IMR-90 (cell line): ENCODE results near the gene ENAH. TPM values are rescaled to one million over a fixed set of nuclear protein-coding genes. Genes with fewer than 3 reads are reported as not detected.

Experiments
- ATAC-seq: fragments of 200-7000 bp; cut with Tn5 transposase; 2 replicates; pipeline ENCODE4 v1.9.1; 2020; ENCODE audit warnings: low read depth, mild to moderate bottlenecking, moderate library complexity
- BruUV-seq: library from RNA; stranded (reverse); fragments of 400-500 nt; replicated peaks from 2 replicates; lab custom pipeline; 2021; lab: Mats Ljungman, UMichigan
- CTCF ChIA-PET: fragments of 300-600 bp; formaldehyde crosslinking; extraction: SDS; loops from one replicate; lab custom pipeline; 2021; ENCODE audit warnings: antibody characterized with exemption; lab: Yijun Ruan, JAX
- POLR2A ChIA-PET: fragments of 300-600 bp; sonication (Branson Sonifier 250); formaldehyde crosslinking; loops from one replicate; lab custom pipeline; 2022; ENCODE audit warnings: antibody characterized with exemption; ENCODE audit not compliant: unreplicated experiment; lab: Charles Lee
- DNase-seq: peaks from one replicate; pipeline ENCODE4 v3.0.0; 2013
- H2AFZ ChIP-seq: replicated peaks from 2 replicates; pipeline ENCODE3; 2013; ENCODE audit warnings: low read length, mild to moderate bottlenecking; ENCODE audit not compliant: poor library complexity
- H2AK5ac ChIP-seq: 2 replicates; pipeline ENCODE4 v1.6.1; 2013; ENCODE audit warnings: low read depth, low read length, inconsistent platforms
- H2AK9ac ChIP-seq: replicated peaks from 2 replicates; pipeline ENCODE3; 2013; ENCODE audit warnings: mild to moderate bottlenecking, low read depth, low read length, moderate library complexity; ENCODE audit not compliant: poor library complexity
- H2BK120ac ChIP-seq: 2 replicates; pipeline ENCODE4 v1.6.1; 2013; ENCODE audit warnings: low read depth, low read length, inconsistent platforms
- H2BK15ac ChIP-seq: 3 replicates; pipeline ENCODE4 v1.6.1; 2013; ENCODE audit warnings: low read depth, low read length, inconsistent platforms
- H2BK20ac ChIP-seq: 2 replicates; pipeline ENCODE4 v1.6.1; 2013; ENCODE audit warnings: low read depth, mild to moderate bottlenecking, inconsistent platforms, low read length, moderate library complexity
- H2BK5ac ChIP-seq: 2 replicates; pipeline ENCODE4 v1.6.1; 2013; ENCODE audit warnings: mild to moderate bottlenecking, low read depth, low read length, inconsistent platforms; ENCODE audit not compliant: poor library complexity, severe bottlenecking
- H3K14ac ChIP-seq: replicated peaks from 2 replicates; pipeline ENCODE4 v1.6.1; 2013; ENCODE audit warnings: low read depth, low read length, inconsistent platforms
- H3K18ac ChIP-seq: 2 replicates; pipeline ENCODE4 v1.6.1; 2013; ENCODE audit warnings: low read depth, low read length, control low read depth
- H3K23ac ChIP-seq: 2 replicates; pipeline ENCODE4 v1.6.1; 2013; ENCODE audit warnings: low read depth, low read length, inconsistent platforms
- H3K27ac ChIP-seq: 2 replicates; pipeline ENCODE4 v1.5.1; 2013; ENCODE audit warnings: mild to moderate bottlenecking, control low read depth, low read length; ENCODE audit not compliant: insufficient read depth
- H3K27me3 ChIP-seq: 2 replicates; pipeline ENCODE4 v1.6.1; 2013; ENCODE audit warnings: low read length; ENCODE audit not compliant: control insufficient read depth, insufficient read depth
- H3K36me3 ChIP-seq: 2 replicates; pipeline ENCODE4 v1.6.1; 2013; ENCODE audit warnings: low read length, mixed read lengths; ENCODE audit not compliant: control insufficient read depth, insufficient read depth
- H3K4ac ChIP-seq: 2 replicates; pipeline ENCODE4 v1.6.1; 2013; ENCODE audit warnings: low read depth, low read length, inconsistent platforms
- H3K4me1 ChIP-seq: 2 replicates; pipeline ENCODE4 v1.6.1; 2013; ENCODE audit warnings: low read length, mixed read lengths; ENCODE audit not compliant: control insufficient read depth, insufficient read depth
- H3K4me2 ChIP-seq: 2 replicates; pipeline ENCODE4 v1.6.1; 2013; ENCODE audit warnings: low read depth, mild to moderate bottlenecking, control low read depth, low read length, moderate library complexity
- H3K4me3 ChIP-seq: 2 replicates; pipeline ENCODE4 v1.5.1; 2013; ENCODE audit warnings: low read depth, mild to moderate bottlenecking, control low read depth, low read length, moderate library complexity; ENCODE audit not compliant: insufficient read depth
- H3K56ac ChIP-seq: 2 replicates; pipeline ENCODE4 v1.6.1; 2013; ENCODE audit warnings: low read length, inconsistent platforms; ENCODE audit not compliant: insufficient read depth; ENCODE audit errors: extremely low read depth
- H3K79me1 ChIP-seq, 2 experiments: 2 replicates each; pipeline ENCODE4 v1.6.1; 2013; ENCODE audit warnings: low read length in 2 of 2, inconsistent platforms in 1 of 2, low read depth in 1 of 2
- H3K9ac ChIP-seq: 2 replicates; pipeline ENCODE4 v1.6.1; 2013; ENCODE audit warnings: low read depth, low read length, control low read depth
- H3K9me1 ChIP-seq: 2 replicates; pipeline ENCODE4 v1.6.1; 2013; ENCODE audit warnings: low read length, inconsistent platforms; ENCODE audit not compliant: insufficient read depth
- H3K9me3 ChIP-seq: 2 replicates; pipeline ENCODE4 v1.6.1; 2013; ENCODE audit warnings: low read length; ENCODE audit not compliant: control insufficient read depth, insufficient read depth
- H4K20me1 ChIP-seq: 2 replicates; pipeline ENCODE4 v1.6.1; 2013; ENCODE audit warnings: low read length, inconsistent platforms; ENCODE audit not compliant: insufficient read depth
- H4K5ac ChIP-seq: 2 replicates; pipeline ENCODE4 v1.6.1; 2013; ENCODE audit warnings: mild to moderate bottlenecking, low read depth, low read length, control low read depth
- H4K8ac ChIP-seq, 2 experiments: 2 replicates each; pipeline ENCODE4 v1.6.1; 2013; ENCODE audit warnings: low read depth in 2 of 2, low read length in 2 of 2, control low read depth in 1 of 2, inconsistent platforms in 1 of 2
- H4K91ac ChIP-seq: 2 replicates; pipeline ENCODE4 v1.6.1; 2013; ENCODE audit warnings: low read depth, low read length, inconsistent platforms; ENCODE audit not compliant: insufficient read depth
- BHLHE40 ChIP-seq: fragments of 150-350 bp; IDR thresholded peaks from 2 replicates; pipeline ENCODE4 v1.6.1; 2016; ENCODE audit warnings: mild to moderate bottlenecking, low read depth, low read length
- CEBPB ChIP-seq: IDR thresholded peaks from 2 replicates; pipeline ENCODE4 v1.6.1; 2012; ENCODE audit warnings: low read depth, low read length, improper control_type of control experiment
- CHD1 ChIP-seq: IDR thresholded peaks from 2 replicates; pipeline ENCODE4 v1.6.1; 2012; ENCODE audit warnings: low read depth, low read length, improper control_type of control experiment
- FOS ChIP-seq: fragments of 150-350 bp; IDR thresholded peaks from 2 replicates; pipeline ENCODE4 v1.6.1; 2016; ENCODE audit warnings: low read depth, low read length
- MAFK ChIP-seq: IDR thresholded peaks from 2 replicates; pipeline ENCODE4 v1.6.1; 2012; ENCODE audit warnings: low read depth, low read length, improper control_type of control experiment
- MAZ ChIP-seq: IDR thresholded peaks from 2 replicates; pipeline ENCODE4 v1.6.1; 2012; ENCODE audit warnings: low read depth, mild to moderate bottlenecking, low read length, improper control_type of control experiment, moderate library complexity, borderline replicate concordance
- MXI1 ChIP-seq: IDR thresholded peaks from 2 replicates; pipeline ENCODE4 v1.6.1; 2012; ENCODE audit warnings: low read depth, mild to moderate bottlenecking, low read length, moderate library complexity, borderline replicate concordance
- NFE2L2 ChIP-seq: fragments of 150-350 bp; IDR thresholded peaks from 2 replicates; pipeline ENCODE4 v1.6.1; 2016; ENCODE audit warnings: low read depth, mild to moderate bottlenecking, low read length
- POLR2A ChIP-seq: IDR thresholded peaks from 2 replicates; pipeline ENCODE4 v1.6.1; 2012; ENCODE audit warnings: mild to moderate bottlenecking, low read depth, low read length
- RAD21 ChIP-seq: IDR thresholded peaks from 2 replicates; pipeline ENCODE4 v1.6.1; 2012; ENCODE audit warnings: low read length, improper control_type of control experiment
- RCOR1 ChIP-seq: IDR thresholded peaks from 2 replicates; pipeline ENCODE4 v1.6.1; 2012; ENCODE audit warnings: mild to moderate bottlenecking, low read length, improper control_type of control experiment; ENCODE audit not compliant: insufficient replicate concordance
- RFX5 ChIP-seq: IDR thresholded peaks from 2 replicates; pipeline ENCODE4 v1.8.0; 2012; ENCODE audit warnings: low read depth, mild to moderate bottlenecking, low read length, moderate library complexity
- SMC3 ChIP-seq: fragments of 150-350 bp; IDR thresholded peaks from 2 replicates; pipeline ENCODE4 v1.6.1; 2016; ENCODE audit warnings: low read depth, mild to moderate bottlenecking, antibody characterized with exemption, low read length, moderate library complexity
- WGBS, 2 experiments: methylation state at CpG; one replicate each; pipeline versions ENCODE4 v1.1.5 to v1.1.7; 2013; ENCODE audit warnings: missing lambda C conversion rate in 2 of 2; ENCODE audit not compliant: insufficient read length in 1 of 2; ENCODE audit errors: extremely low coverage in 2 of 2; 5-methylcytosine and 5-hydroxymethylcytosine counted together
- dilution Hi-C: fragments of 300-500 bp; cut with HindIII; formaldehyde crosslinking; loops from one replicate; pipeline ENCODE4 v1.14.3; 2018; ENCODE audit warnings: low sequenced_read_pairs; ENCODE audit not compliant: unreplicated experiment
- in situ Hi-C: fragments of 300-500 bp; cut with MboI; formaldehyde crosslinking; loops from 3 replicates; pipeline ENCODE4 v1.14.3; 2019; ENCODE audit warnings: low sequenced_read_pairs, inconsistent platforms, mixed read lengths
- intact Hi-C: fragments of 100-400 bp; cut with micrococcal nuclease; formaldehyde crosslinking; loops from 2 replicates; pipeline ENCODE4 v1.10.0; 2022
- polyA plus RNA-seq, 3 experiments: library from polyadenylated mRNA; depleted of rRNA; stranded (reverse); fragments of >200 nt; gene quantifications; 2 replicates each; pipeline ENCODE4 v1.2.3, GENCODE V29; 2012; ENCODE audit warnings: low replicate concordance in 1 of 3
- total RNA-seq: library from RNA; depleted of rRNA; stranded (reverse); fragments of >200 nt; gene quantifications from 2 replicates; pipeline ENCODE4 v1.2.3, GENCODE V29; 2012
- TF ChIP-seq, protein P1 (sequence below): conservative IDR thresholded peaks from 2 replicates; pipeline ENCODE4 v1.5.1; 2012; ENCODE audit warnings: mild to moderate bottlenecking, low read depth, low read length, improper control_type of control experiment
- TF ChIP-seq, protein P2 (sequence below): fragments of 150-350 bp; IDR thresholded peaks from 2 replicates; pipeline ENCODE4 v1.6.1; 2016; ENCODE audit warnings: low read depth, mild to moderate bottlenecking, low read length, moderate library complexity, borderline replicate concordance
- TF ChIP-seq, protein P3 (sequence below): fragments of 150-350 bp; IDR thresholded peaks from 2 replicates; pipeline ENCODE4 v1.6.1; 2017; ENCODE audit warnings: mild to moderate bottlenecking, antibody characterized with exemption, low read length, low read depth

The ENAH gene
- total and polyA plus RNA-seq, 2 of the 4 experiments (the other 2 are of a cell fraction): 61.3 to 86.9 TPM

DNA sequence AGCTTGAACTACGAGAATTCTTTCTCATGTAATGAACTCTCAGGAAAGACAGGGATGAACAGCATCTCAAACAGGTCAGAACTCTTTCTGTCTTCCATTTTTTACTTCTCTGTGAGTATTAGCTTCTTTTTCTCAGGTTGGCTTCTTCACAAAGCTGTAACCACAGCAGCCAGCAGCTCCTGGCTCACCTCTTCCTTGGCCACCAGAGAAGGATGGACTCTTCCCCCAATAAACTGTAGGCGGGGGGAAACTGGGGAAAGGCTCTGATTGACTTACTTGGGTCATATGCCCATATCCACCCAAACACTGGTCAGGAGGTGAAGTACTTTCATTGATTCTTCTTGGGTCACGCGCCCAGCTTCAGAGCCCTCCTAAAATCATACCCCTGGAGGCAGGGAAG is 14.4 kb upstream of the ENAH start:
- peak overlapping the region; percentile 18 for H2AFZ ChIP-seq
- no peaks in the 10 kb centered on the region for H3K27me3 ChIP-seq
- no peak overlapping the region for H3K14ac ChIP-seq
- in situ Hi-C loops (no loop called here), intact Hi-C loops (no loop called here), dilution Hi-C loops (no loop called here)
- WGBS, 2 experiments: no CpG with 5 or more reads among the region's 4 CpGs
- H3K27ac ChIP-seq: no peak overlapping the region
- H2BK120ac ChIP-seq: no peak overlapping the region
- no peak overlapping the region for H2BK20ac ChIP-seq
- ChIA-PET POLR2A (no interaction called here), CTCF (no interaction called here)
- no peak overlapping the region for H3K4ac ChIP-seq
- H2BK5ac ChIP-seq: no peak overlapping the region
- H3K23ac ChIP-seq: no peak overlapping the region
- no peak overlapping the region for H3K4me2 ChIP-seq
- no peak for DNase-seq
- H3K18ac ChIP-seq: no peak overlapping the region
- no peak overlapping the region for H2AK5ac ChIP-seq
- no peak overlapping the region for H3K56ac ChIP-seq
- no peak overlapping the region for H3K4me3 ChIP-seq
- no peak overlapping the region for H4K5ac ChIP-seq
- H4K91ac ChIP-seq: no peak overlapping the region
- ATAC-seq: no peak
- H3K9me1 ChIP-seq: no peaks in the 10 kb centered on the region; the same call in 1 of the 2 replicates
- no peak overlapping the region for H3K9ac ChIP-seq
- H3K9me3 ChIP-seq: no peaks in the 10 kb centered on the region
- no peaks in the 10 kb centered on the region for H3K79me1 ChIP-seq
- H4K8ac ChIP-seq: no peak overlapping the region
- no peak overlapping the region for H2AK9ac ChIP-seq
- H2BK15ac ChIP-seq: no peak overlapping the region
- H3K36me3 ChIP-seq: no peaks in the 10 kb centered on the region
- BruUV-seq: no TSS peak
- TF ChIP-seq, protein P1, sequence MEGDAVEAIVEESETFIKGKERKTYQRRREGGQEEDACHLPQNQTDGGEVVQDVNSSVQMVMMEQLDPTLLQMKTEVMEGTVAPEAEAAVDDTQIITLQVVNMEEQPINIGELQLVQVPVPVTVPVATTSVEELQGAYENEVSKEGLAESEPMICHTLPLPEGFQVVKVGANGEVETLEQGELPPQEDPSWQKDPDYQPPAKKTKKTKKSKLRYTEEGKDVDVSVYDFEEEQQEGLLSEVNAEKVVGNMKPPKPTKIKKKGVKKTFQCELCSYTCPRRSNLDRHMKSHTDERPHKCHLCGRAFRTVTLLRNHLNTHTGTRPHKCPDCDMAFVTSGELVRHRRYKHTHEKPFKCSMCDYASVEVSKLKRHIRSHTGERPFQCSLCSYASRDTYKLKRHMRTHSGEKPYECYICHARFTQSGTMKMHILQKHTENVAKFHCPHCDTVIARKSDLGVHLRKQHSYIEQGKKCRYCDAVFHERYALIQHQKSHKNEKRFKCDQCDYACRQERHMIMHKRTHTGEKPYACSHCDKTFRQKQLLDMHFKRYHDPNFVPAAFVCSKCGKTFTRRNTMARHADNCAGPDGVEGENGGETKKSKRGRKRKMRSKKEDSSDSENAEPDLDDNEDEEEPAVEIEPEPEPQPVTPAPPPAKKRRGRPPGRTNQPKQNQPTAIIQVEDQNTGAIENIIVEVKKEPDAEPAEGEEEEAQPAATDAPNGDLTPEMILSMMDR: no peak
- TF ChIP-seq MXI1 (no peak), CEBPB (no peak), SMC3 (no peak), RAD21 (no peak), FOS (no peak), CHD1 (no peak), MAFK (no peak), NFE2L2 (no peak), BHLHE40 (no peak), MAZ (no peak), POLR2A (no peak), RCOR1 (no peak), RFX5 (no peak)
- TF ChIP-seq, protein P2, sequence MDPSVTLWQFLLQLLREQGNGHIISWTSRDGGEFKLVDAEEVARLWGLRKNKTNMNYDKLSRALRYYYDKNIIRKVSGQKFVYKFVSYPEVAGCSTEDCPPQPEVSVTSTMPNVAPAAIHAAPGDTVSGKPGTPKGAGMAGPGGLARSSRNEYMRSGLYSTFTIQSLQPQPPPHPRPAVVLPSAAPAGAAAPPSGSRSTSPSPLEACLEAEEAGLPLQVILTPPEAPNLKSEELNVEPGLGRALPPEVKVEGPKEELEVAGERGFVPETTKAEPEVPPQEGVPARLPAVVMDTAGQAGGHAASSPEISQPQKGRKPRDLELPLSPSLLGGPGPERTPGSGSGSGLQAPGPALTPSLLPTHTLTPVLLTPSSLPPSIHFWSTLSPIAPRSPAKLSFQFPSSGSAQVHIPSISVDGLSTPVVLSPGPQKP: no peak
- TF ChIP-seq, protein P3, sequence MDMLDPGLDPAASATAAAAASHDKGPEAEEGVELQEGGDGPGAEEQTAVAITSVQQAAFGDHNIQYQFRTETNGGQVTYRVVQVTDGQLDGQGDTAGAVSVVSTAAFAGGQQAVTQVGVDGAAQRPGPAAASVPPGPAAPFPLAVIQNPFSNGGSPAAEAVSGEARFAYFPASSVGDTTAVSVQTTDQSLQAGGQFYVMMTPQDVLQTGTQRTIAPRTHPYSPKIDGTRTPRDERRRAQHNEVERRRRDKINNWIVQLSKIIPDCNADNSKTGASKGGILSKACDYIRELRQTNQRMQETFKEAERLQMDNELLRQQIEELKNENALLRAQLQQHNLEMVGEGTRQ: no peak
- no peaks in the 10 kb centered on the region for H3K4me1 ChIP-seq
- H4K20me1 ChIP-seq: no peaks in the 10 kb centered on the region
